OCI-LY1 (cell line): Measurements from ENCODE around the gene HAGH.

ENCODE experiments used
- EZH2 ChIP-seq: fragments of 200-600 bp; sonication (generic), shearing (Covaris generic); IDR thresholded peaks from 2 replicates; pipeline ENCODE4 v1.8.0; 2017; ENCODE audit warnings: borderline replicate concordance, mixed run types, mild to moderate bottlenecking, antibody characterized with exemption, low read length, moderate library complexity, mixed read lengths
- TF ChIP-seq, protein P1 (sequence below): fragments of 200-600 bp; sonication (generic), shearing (Covaris generic); IDR thresholded peaks from 2 replicates; pipeline ENCODE4 v1.5.1; 2017; ENCODE audit warnings: mild to moderate bottlenecking, antibody characterized with exemption, low read length, moderate library complexity, mixed read lengths

GRCh38 chr16:1788708-1789100 lies 37.9 kb downstream of the HAGH start:
- TF ChIP-seq, protein P1, sequence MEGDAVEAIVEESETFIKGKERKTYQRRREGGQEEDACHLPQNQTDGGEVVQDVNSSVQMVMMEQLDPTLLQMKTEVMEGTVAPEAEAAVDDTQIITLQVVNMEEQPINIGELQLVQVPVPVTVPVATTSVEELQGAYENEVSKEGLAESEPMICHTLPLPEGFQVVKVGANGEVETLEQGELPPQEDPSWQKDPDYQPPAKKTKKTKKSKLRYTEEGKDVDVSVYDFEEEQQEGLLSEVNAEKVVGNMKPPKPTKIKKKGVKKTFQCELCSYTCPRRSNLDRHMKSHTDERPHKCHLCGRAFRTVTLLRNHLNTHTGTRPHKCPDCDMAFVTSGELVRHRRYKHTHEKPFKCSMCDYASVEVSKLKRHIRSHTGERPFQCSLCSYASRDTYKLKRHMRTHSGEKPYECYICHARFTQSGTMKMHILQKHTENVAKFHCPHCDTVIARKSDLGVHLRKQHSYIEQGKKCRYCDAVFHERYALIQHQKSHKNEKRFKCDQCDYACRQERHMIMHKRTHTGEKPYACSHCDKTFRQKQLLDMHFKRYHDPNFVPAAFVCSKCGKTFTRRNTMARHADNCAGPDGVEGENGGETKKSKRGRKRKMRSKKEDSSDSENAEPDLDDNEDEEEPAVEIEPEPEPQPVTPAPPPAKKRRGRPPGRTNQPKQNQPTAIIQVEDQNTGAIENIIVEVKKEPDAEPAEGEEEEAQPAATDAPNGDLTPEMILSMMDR = no peak
- TF ChIP-seq EZH2 = no peak
